ENCODE data around the gene REXO1.

REXO1 gene

GRCh38 chr19:1813192-1814182 lies 34.8 kb downstream of the REXO1 start:
- TF ChIP-seq, protein P1, sequence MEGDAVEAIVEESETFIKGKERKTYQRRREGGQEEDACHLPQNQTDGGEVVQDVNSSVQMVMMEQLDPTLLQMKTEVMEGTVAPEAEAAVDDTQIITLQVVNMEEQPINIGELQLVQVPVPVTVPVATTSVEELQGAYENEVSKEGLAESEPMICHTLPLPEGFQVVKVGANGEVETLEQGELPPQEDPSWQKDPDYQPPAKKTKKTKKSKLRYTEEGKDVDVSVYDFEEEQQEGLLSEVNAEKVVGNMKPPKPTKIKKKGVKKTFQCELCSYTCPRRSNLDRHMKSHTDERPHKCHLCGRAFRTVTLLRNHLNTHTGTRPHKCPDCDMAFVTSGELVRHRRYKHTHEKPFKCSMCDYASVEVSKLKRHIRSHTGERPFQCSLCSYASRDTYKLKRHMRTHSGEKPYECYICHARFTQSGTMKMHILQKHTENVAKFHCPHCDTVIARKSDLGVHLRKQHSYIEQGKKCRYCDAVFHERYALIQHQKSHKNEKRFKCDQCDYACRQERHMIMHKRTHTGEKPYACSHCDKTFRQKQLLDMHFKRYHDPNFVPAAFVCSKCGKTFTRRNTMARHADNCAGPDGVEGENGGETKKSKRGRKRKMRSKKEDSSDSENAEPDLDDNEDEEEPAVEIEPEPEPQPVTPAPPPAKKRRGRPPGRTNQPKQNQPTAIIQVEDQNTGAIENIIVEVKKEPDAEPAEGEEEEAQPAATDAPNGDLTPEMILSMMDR (IDR thresholded peaks at IDR 0.05; ENCODE audit: low read depth, low read length, missing control alignments) = no peak
- DNase-seq (ENCODE audit: extremely low read depth, low read depth) = no peak
- H3K4me3 ChIP-seq (replicated peaks; ENCODE audit: low read depth, low read length) = peak overlapping the region; percentile 45

- DNase-seq (ENCODE audit: extremely low read depth, low read depth) = peak; percentile 78
- H3K4me3 ChIP-seq (replicated peaks; ENCODE audit: low read depth, low read length) = peak overlapping the region; percentile 45
- TF ChIP-seq, protein P1 (IDR thresholded peaks at IDR 0.05; ENCODE audit: low read depth, low read length, missing control alignments) = peak; percentile 62
Measured at GRCh38 chr19:1812426-1813191, 35.7 kb downstream of the REXO1 start.

DNA sequence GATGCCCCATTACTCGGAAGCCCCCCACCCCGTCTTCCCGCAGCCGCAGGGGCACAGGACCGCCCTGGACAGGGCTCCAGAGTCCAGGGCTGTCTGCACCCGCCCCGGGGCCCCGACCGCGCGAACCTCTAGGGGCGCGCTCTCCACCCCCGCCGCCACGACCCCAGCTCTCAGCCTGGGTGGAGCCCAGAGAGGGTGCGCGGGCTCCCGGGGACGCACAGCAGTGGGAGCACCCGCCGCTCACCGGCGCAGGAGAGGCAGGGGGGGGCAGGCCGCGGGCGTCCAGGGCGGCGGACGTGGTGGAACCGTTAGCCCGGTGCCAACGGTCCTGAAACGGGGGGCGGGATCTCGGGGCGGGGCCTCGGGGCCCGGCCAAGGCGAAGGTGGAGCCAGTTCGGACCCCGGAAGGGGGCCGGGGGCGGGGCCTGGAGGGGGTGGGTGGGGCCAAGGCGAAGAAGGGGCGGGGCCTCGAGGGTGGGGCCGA lies 36.3 kb downstream of the REXO1 start, which contains the start of gene ATP8B3:
Gene ATP8B3 (minus strand): TSS at position 335 of the 484 bp plus-strand sequence. CDS start 540 bp downstream, outside the sequence.
- no peak for DNase-seq (ENCODE audit: extremely low read depth, low read depth)
- TF ChIP-seq, protein P1 (IDR thresholded peaks at IDR 0.05; ENCODE audit: low read depth, low read length, missing control alignments) = peak; percentile 3
- H3K4me3 ChIP-seq (replicated peaks; ENCODE audit: low read depth, low read length) = peak within 1 kb of the TSS; percentile 45

DNA sequence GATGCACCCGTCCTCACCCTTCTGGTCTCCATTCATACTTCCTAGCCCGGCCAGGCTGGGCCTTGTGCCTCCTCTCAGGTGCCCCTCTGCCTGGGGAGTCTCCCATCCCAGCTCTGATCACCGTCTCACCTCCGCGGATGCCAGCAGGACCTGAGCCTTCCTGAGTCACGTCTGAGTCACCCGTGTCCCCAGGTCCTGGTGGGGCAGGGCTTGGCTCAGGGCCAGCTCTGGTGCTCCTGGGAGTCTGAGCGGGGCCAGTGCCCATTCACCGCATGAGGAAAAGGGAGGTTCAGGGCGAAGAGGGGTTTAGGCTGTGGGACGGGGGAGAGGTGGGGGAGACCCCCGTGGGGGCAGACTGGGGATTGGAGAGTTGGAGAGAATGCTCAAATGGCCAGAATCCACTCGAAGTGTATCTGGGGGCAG lies 36.8 kb downstream of the REXO1 start:
- DNase-seq (ENCODE audit: extremely low read depth, low read depth) = no peak
- H3K4me3 ChIP-seq (replicated peaks; ENCODE audit: low read depth, low read length) = peak overlapping the region; percentile 45
- TF ChIP-seq, protein P1 (IDR thresholded peaks at IDR 0.05; ENCODE audit: low read depth, low read length, missing control alignments) = no peak

GRCh38 chr19:1810439-1811160 lies 37.7 kb downstream of the REXO1 start:
- TF ChIP-seq, protein P1 (IDR thresholded peaks at IDR 0.05; ENCODE audit: low read depth, low read length, missing control alignments) = no peak
- DNase-seq (ENCODE audit: extremely low read depth, low read depth) = no peak

GRCh38 chr19:1809678-1810077 lies 38.6 kb downstream of the REXO1 start:
- H3K4me3 ChIP-seq (replicated peaks; ENCODE audit: low read depth, low read length) = no peak overlapping the region
- TF ChIP-seq, protein P1 (IDR thresholded peaks at IDR 0.05; ENCODE audit: low read depth, low read length, missing control alignments) = no peak
- no peak for DNase-seq (ENCODE audit: extremely low read depth, low read depth)

More at GRCh38 chr19:1810439-1811160, 37.7 kb downstream of the REXO1 start:
- H3K4me3 ChIP-seq (replicated peaks; ENCODE audit: low read depth, low read length) = no peak overlapping the region

Measured in HFF-Myc (cell line).